GM04503 (cell line): Measurements from ENCODE around the gene DTNB.

Experiments
- DNase-seq: peaks from one replicate; pipeline ENCODE4 v3.0.0-alpha.2; 2012; ENCODE audit warnings: low read depth

Gene DTNB

DNA sequence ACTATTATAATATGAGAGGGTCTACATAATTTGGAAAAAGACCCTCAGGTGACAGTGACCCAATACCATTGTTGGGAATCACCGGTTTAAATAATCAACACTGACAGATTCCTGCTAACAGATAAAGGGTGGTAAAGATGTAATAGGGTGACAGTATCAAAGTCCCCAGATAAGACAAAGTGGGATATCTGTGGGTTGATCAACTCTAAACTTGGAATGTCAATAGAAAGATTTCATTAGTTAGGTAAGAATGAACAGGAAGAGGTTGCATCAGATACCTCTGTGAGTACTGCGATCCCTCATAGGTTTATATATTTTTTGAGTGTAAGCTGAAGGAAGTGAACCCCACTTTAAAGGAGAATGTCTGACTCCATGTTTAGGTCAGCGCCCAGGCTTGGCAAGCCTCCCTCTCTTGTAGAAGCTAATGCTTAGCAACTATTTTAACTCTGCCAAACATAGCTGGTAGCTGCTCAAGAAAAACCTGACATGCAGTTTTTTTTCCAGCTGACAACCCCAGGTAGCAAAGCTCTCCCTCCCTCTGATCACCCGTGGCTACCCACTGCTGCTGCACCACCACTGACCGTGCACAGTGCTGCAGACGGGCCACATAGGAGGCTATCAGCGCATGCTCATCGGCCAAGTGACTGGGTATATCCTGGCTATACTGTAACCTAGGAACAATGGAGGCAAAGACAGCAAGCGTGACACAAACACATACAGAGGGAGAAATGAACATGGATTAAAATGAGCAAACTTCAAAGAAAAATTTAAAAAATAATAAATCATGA lies 218.4 kb downstream of the DTNB start:
- no peak for DNase-seq

- no peak for DNase-seq
Measured at GRCh38 chr2:25453199-25453905, 220.0 kb downstream of the DTNB start.

DNA sequence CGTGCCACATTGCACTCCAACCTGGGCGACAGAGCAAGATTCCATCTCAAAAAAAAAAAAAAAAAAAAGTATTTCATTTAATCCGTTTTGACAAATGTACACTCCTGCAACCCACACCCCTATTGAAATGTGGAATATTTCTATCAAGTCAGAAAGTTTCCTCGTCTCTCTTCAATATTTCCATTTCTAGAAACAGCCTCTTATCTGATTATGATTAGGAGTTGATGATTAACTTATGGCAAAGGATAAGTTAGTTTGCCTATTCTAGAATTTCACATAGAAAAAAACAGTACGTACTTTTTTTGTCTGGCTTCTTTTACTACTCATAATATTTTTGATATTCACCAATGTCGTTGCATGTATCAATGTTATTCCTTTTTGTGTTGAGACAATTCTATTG lies 224.6 kb downstream of the DTNB start:
- DNase-seq: no peak

DNA sequence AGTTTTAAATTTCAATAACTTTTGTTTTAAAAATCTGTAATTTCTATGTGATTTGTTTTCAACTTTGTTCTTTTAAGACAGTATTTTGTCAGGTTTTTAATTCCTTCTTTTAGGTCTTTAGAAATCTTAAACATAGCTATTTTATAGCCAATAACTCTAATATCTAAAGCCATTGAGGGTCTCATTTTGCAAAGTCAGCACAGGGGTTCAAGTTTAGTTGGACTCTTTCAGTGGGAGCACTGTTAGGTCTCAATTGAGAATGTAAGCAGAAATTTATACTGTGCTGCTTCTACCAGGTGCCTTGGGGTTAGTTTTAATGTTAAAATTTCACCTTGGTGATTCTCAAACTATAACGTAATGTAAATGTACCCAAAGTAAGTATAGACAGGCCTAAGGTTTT lies 226.4 kb downstream of the DTNB start:
- DNase-seq: no peak

- no peak for DNase-seq
Measured at GRCh38 chr2:25446122-25446521, 227.3 kb downstream of the DTNB start.

- no peak for DNase-seq
Measured at GRCh38 chr2:25445464-25445863, 227.9 kb downstream of the DTNB start.

- no peak for DNase-seq
Measured at GRCh38 chr2:25444608-25445270, 228.6 kb downstream of the DTNB start.

DNA sequence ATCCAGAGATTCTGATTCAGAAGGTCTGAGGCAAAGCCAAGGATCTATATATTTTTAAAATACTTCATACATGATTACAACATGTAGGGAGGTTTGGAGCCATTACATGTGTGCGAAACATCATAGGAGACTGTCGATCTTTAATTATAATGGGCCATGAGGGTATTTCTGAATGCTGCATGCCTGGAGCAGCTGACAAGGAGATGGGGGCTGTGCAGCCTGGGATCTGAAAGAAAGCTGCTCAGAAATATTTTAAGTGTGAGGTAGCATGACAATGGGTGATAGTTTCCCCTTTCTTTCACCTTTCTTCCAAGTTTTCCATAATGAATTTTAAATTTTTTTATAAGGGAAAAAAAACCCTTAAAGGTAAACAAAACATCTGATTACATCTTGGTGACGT lies 229.6 kb downstream of the DTNB start:
- no peak for DNase-seq

GRCh38 chr2:25441353-25441752 lies 232.0 kb downstream of the DTNB start:
- no peak for DNase-seq

DNA sequence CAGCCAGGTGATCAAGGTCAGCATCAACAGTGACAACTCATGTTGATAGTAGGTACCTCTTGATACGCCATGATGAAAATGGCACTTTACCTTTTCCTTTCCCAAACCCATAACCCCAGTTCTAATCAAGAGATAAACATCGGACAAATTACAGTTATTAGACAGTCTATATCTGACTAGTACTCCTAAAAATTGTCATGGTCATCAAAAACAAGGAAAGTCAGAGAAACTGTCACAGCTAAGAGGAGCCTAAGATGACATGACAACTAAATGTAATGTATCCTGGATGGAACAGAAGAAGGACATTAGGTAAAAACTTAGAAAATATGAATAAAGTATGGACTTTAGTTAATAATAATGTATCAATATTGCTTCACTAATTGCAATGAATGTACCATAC lies 234.6 kb downstream of the DTNB start:
- DNase-seq: no peak

GRCh38 chr2:25437881-25438662 lies 235.3 kb downstream of the DTNB start:
- DNase-seq: no peak

- no peak for DNase-seq
Measured at GRCh38 chr2:25435421-25435820, 238.0 kb downstream of the DTNB start.

DNA sequence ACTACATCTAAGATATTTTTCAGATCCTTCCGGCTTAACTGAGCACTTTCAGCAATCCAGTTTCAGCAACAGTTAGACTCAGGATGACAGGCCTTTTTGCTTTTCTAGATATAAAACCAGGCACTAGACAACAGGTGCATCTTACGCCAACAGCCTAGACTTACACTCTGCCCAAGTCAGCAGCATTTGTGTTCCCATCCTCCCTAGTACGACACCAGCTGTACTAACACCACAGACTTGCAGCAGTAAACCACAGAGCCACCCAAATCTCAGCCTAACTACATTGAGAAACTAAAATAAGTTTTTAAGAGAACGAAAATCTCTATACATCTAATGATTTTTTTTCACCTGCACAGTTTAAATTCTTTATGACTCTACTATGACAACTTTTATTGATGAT lies 241.8 kb downstream of the DTNB start:
- DNase-seq: no peak

- no peak for DNase-seq
Measured at GRCh38 chr2:25430556-25430955, 242.8 kb downstream of the DTNB start.

DNA sequence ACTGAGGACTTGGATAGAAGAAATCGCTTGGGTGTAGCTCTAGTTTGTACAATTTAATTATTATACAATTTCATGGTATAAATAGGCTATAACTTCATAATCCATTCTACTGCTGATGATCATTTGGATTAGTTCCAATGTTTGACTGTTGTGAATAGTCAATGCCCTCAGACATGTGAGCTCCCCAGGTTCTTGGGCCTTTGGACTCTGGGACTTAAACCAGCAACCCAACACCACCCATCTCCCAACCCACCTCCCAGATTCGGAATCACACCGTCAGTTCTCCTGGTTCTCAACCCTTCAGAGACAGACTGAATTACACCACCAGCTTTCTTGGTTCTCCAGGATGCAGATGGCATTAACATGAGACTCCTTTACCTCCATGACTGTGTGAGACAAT lies 247.1 kb downstream of the DTNB start:
- DNase-seq: no peak

DNA sequence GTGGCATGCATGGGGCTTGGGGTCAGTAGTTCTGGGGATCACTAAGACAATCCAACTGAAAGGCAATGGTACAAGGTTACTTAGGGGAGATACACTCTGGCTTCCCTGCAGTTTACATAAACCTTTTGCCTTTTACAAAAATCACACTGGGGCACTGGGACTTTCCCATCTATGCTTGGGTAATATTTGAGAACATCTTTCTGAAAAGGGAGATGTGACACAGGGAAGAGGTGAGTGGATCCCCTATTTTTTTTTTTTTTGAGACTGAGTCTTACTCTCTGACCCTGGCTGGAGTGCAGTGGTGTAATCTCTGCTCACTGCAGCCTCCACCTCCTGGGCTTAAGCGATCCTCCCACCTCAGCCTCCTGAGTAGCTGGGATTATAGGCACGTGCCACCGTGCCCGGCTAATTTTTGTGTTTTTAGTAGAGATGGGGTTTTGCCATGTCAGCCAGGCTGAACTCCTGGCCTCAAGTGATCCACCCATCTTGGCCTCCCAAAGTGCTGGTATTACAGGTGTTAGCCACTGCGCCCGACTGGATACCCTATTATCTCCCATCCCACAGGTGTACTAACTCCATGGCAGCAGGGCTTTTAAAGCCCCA lies 248.8 kb downstream of the DTNB start:
- DNase-seq: no peak

DNA sequence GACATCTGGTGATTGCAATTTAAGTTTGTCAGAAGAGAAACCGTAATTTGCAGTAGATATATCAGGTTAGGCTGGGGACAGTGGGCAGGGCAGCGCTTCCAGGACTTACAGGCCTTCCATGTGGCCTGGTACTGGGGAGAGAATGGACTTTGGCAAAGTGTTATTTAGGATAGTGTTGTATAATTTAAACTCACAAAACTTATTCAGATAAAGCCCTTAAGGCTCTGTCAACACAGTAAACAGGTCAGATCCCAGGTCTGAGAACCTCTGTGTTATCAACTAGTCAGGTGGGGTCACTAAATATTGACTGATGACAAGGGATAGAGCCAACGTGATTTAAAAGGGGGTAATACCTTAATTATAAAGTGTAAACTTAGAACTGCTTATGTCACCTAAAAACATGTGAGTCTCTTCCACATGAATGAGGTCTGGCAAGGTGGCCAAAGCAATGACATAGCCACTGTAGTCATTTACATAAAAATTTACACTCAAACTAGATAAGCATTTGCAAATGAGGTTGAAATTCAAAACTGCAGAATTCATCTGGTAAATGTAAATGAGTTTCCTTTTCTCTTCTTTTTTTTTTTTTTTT lies 251.5 kb downstream of the DTNB start:
- DNase-seq: no peak

GRCh38 chr2:25421289-25421688 lies 252.1 kb downstream of the DTNB start:
- no peak for DNase-seq

DNA sequence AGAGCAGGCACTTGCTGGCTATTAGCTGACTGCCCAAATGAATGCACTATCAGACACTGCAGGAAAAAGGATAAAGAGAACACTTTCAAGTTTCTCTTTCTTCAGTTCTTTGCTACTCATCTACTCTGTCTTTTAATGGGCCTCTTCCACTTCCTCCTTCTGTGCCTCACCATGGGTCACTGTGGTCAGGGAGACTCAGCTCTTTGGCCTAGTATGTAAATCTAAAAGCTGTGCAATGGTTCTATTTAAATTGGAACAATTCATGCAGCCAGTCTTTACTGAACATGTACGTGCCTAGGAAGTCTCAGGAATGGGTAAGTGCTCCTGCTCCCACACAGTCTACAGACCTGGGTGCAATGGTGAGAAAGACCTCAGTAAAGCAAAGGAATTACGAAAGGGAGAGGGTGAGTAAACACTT lies 252.5 kb downstream of the DTNB start:
- DNase-seq: no peak

GRCh38 chr2:25419678-25420242 lies 253.6 kb downstream of the DTNB start:
- no peak for DNase-seq
